Erythroblast (primary cell): Measurements from ENCODE around the gene ARHGEF33.
"Not testable (repeated sequence)": the region's sequence is repeated elsewhere in the genome, so short reads cannot be mapped to it uniquely, and the experiment has no call there.

Experiments
- DNase-seq, 2 experiments: peaks; one replicate each; lab custom pipeline; 2025; lab: John Stamatoyannopoulos, UW
- GATA1 ChIP-seq: IDR thresholded peaks from 2 replicates; pipeline ENCODE4 v1.6.1; 2011; ENCODE audit warnings: low read depth, mild to moderate bottlenecking, control low read depth, low read length, moderate library complexity
- POLR2A ChIP-seq: IDR thresholded peaks from 2 replicates; pipeline ENCODE4 v1.6.1; 2011; ENCODE audit warnings: mild to moderate bottlenecking, low read length

Gene ARHGEF33

GRCh38 chr2:38932586-38932985, 42.9 kb downstream of the ARHGEF33 start:
- no peak for TF ChIP-seq GATA1
- no peak for TF ChIP-seq POLR2A
- DNase-seq, result no peak

DNA sequence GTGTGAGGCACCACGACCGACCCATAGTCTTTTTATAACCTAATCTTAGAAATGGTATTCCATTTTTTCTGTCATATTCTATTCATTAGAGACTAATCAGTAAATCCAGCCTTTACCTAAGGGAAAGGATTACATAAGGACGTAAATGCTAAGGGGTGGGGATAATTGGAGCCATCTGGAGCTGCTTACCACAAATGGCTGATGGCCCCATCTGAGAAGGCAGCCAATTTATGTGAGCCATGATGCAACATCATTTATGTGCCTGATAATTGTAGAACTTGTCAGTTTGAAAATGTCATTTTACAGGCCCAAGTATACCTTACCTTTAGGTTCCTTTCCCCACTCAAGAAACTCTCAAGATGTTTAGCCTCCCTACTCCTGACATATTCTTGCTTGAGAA, 44.0 kb downstream of the ARHGEF33 start:
- TF ChIP-seq POLR2A, result no peak
- no peak for TF ChIP-seq GATA1
- DNase-seq, result no peak

GRCh38 chr2:38934742-38935141, 45.1 kb downstream of the ARHGEF33 start:
- no peak for TF ChIP-seq POLR2A
- TF ChIP-seq GATA1, result no peak
- DNase-seq, result no peak

DNA sequence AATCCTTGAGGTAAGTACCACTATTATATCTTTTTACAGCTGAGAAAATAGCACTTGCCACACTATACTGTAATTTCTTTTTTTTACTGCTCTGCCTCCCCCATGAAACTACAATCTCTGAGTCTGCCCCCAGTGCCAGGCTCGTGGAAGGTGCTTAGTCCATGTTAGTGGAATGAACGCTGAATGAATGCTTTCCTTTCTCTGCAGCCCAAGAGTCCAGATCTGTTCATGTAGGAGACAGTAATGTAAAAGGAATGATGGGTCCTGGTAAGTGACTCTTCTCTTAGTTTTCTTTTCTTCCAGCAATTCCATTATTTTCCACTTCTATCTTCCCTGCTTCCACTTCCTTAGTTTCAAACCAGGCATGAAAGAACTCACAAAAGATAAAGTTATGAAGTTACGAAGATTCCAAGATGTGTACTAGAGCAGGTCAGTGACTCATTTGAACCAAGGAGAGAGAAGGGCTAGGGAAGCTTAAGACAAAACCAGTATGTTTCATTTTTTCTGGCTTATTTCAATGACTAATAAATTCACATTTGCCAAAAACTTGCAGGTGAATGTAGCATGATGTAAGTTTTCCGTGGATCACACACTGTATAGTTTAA, 46.0 kb downstream of the ARHGEF33 start:
- TF ChIP-seq GATA1 (no peak), POLR2A (no peak)
- no peak for DNase-seq

DNA sequence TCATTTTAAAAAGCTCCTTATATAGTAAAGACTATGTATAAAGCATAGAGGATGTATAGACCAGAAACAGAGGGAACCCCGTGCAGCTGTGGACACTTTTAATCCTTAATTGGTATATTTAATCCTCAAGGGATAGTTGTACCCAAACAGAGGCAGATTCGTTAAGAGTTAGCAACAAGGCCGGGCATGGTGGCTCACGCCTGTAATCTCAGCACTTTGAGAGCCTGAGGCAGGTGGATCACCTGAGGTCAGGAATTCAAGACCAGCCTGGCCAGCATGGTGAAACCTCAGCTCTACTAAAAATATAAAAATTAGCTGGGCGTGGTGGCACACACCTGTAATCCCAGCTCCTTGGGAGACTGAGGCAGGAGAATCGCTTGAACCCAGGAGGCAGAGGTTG, 46.8 kb downstream of the ARHGEF33 start:
- DNase-seq, result not testable (repeated sequence)

DNA sequence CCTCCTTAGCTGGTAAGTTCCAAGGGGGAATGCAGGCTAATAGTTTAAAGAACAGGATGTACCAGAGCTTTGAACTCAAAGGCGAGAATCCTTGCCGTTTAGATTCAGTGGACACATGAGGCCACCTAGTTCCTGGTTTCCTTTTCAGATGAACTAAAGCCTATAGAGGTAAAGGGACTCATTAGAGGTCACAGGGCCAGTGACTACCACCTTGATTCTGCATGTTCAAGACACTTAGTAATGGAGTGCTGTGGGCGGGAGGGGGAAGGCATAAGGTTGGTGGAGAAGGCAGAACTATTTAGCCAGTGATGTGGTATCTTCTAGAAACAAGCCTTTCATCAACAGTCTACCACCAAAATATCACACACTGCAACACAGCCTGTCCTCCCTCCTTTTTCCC, 47.9 kb downstream of the ARHGEF33 start:
- no peak for TF ChIP-seq POLR2A
- TF ChIP-seq GATA1, result no peak
- DNase-seq, result no peak

DNA sequence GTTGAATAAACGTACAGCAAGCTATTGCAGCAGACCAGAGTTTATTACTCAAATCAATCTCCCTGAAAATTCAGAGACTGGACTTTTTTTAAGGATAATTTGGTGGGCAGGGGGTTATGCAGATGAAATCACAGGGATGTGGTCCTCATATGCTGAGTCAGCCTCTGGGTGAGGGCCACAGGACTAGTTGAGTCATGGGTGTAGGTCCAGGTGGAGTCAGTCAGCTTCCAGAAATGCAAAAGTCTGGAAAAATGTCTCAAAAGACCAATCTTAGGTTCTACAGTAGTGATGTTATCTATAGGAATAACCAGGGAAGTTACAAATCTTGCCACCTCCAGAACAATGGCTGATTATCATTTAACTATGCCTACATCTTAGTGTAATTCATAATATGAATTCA, 51.1 kb downstream of the ARHGEF33 start:
- no peak for TF ChIP-seq POLR2A
- no peak for TF ChIP-seq GATA1
- DNase-seq, result no peak

DNA sequence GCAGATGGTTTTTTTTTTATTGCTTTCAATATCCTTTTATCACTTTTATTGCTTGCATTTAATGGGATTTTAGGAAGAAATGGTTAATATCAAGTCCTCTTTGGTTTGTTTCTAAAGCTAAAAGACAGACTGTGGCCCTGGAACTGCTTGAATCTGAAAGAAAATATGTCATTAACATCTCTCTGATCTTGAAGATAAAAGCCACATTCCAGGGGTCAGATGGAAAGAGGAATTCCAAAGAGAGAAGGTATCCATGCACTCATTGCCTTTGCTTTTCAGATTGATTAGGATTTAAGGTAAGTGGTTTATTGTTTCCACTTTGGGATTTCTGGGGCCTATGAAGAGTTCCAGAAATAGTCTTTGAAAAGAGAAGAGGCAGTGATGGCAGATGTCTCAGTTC, 54.1 kb downstream of the ARHGEF33 start:
- DNase-seq, result no peak
- TF ChIP-seq GATA1 (no peak), POLR2A (no peak)

- TF ChIP-seq POLR2A (no peak), GATA1 (no peak)
- no peak for DNase-seq
These were observed 55.7 kb downstream of the ARHGEF33 start for GRCh38 chr2:38945372-38945771.

- no peak for DNase-seq
- TF ChIP-seq POLR2A (no peak), GATA1 (no peak)
These were observed 56.2 kb downstream of the ARHGEF33 start for GRCh38 chr2:38945911-38946310.

- no peak for TF ChIP-seq GATA1
- no peak for TF ChIP-seq POLR2A
- DNase-seq, result peak; percentile 74 to 81
These were observed 57.9 kb downstream of the ARHGEF33 start for GRCh38 chr2:38947241-38948239.

GRCh38 chr2:38948387-38948882, 58.8 kb downstream of the ARHGEF33 start:
- no peak for DNase-seq

DNA sequence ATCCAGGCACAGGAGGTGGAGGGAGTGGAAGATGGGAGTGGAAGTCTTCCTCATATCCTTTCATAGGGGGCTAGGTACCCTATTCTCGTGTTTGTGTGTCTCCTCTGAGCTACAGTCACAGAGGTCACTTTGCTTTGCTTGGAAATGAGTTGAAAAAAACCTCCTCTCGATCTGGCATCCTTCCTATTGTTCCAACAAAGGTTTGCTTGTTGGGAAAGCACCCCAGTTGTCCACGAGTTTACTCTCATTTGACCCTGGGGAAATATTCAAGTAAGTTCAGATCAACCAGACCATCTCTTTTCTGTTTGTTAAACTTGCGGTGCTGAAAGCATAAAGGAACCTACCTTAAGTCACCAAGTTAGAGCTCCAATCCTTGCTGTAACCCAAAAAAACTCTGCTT, 59.3 kb downstream of the ARHGEF33 start:
- TF ChIP-seq GATA1 (no peak), POLR2A (no peak)
- no peak for DNase-seq

More at GRCh38 chr2:38948387-38948882, 58.8 kb downstream of the ARHGEF33 start:
- TF ChIP-seq POLR2A (no peak), GATA1 (no peak)

GRCh38 chr2:38951766-38952165, 62.1 kb downstream of the ARHGEF33 start:
- TF ChIP-seq POLR2A, result no peak
- no peak for TF ChIP-seq GATA1
- DNase-seq, result no peak

DNA sequence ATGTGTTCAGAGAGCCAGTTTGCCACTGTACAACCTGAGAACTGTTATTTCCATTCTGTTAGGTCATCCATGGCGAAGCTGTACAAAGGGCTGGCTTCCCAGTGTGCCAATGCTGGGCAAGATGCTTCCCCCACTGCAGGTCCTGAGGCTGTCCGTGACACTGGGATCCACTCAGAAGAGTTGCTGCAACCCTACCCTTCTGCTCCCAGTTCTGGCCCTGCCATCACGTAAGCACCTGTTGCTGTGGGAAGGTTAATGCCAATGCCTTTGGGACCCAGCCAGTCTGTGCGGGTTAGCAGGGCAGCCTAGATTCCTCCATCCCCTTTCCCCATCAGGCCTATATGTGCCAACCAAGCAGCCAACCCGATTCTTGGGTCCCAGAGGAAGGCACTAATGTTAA, 68.3 kb downstream of the ARHGEF33 start:
- no peak for TF ChIP-seq GATA1
- no peak for TF ChIP-seq POLR2A
- DNase-seq, result no peak
